Transverse colon (tissue), 4 donors: ENCODE results near the gene ABHD5. TPM values are rescaled to one million over a fixed set of nuclear protein-coding genes. Genes with fewer than 3 reads are reported as not detected.
A peak's percentile ranks its signal among the peaks of the same experiment; 100 is the strongest.

ENCODE experiments used
- DNase-seq: peaks from one replicate; pipeline ENCODE4 v3.0.0-alpha.2; 2019
- H3K27ac ChIP-seq, 4 donors: fragments of 200-600 bp; sonication (generic); 2 replicates each; pipeline ENCODE4 v1.5.1; 2016 to 2018; ENCODE audit warnings: inconsistent platforms in 4 of 4
- H3K27me3 ChIP-seq: fragments of 200-600 bp; sonication (generic); 2 replicates; pipeline ENCODE4 v1.5.1; 2017; ENCODE audit warnings: inconsistent platforms
- H3K36me3 ChIP-seq, 4 donors: fragments of 200-600 bp; sonication (generic); 2 replicates each; pipeline ENCODE4 v1.5.1; 2017 to 2019; ENCODE audit warnings: inconsistent platforms in 4 of 4
- H3K4me1 ChIP-seq, 4 donors: fragments of 200-600 bp; sonication (generic); 2 replicates each; pipeline ENCODE4 v1.5.1; 2017 to 2020; ENCODE audit warnings: inconsistent platforms in 4 of 4
- H3K4me3 ChIP-seq, 4 donors: fragments of 200-600 bp; sonication (generic); 1 replicate in 1 of 4; 2 replicates in 3 of 4; pipeline versions ENCODE4 v1.5.1 to v1.6.1; 2017 to 2019; ENCODE audit warnings: inconsistent platforms in 4 of 4
- H3K9me3 ChIP-seq, 2 donors: fragments of 200-600 bp; sonication (generic); 2 replicates each; pipeline ENCODE4 v1.5.1; 2017 to 2019; ENCODE audit warnings: inconsistent platforms in 2 of 2
- CTCF ChIP-seq, 5 experiments: fragments of 200-600 bp in 3 of 5; fragments of 450-650 bp in 2 of 5; sonication (generic) in 3 of 5; IDR thresholded peaks; 1 replicate in 2 of 5; 2 replicates in 3 of 5; pipeline ENCODE4 v1.5.1; 2016 to 2017; ENCODE audit warnings: antibody characterized with exemption in 5 of 5, inconsistent platforms in 3 of 5, mild to moderate bottlenecking in 2 of 5, moderate library complexity in 1 of 5
- EP300 ChIP-seq: sonication (generic); formaldehyde crosslinking; IDR thresholded peaks from one replicate; pipeline ENCODE4 v1.6.1; 2017; ENCODE audit warnings: antibody characterized with exemption, low read depth
- POLR2A ChIP-seq: fragments of 450-650 bp; IDR thresholded peaks from one replicate; pipeline ENCODE4 v1.6.1; 2016; ENCODE audit warnings: antibody characterized with exemption, mild to moderate bottlenecking, moderate library complexity
- POLR2AphosphoS5 ChIP-seq, 3 donors: sonication (generic); formaldehyde crosslinking; IDR thresholded peaks; one replicate each; pipeline ENCODE4 v1.6.1; 2016; ENCODE audit warnings: antibody characterized with exemption in 3 of 3
- WGBS, 2 donors: methylation state at CpG; one replicate each; pipeline ENCODE4 v1.1.5; 2018; ENCODE audit warnings: low coverage in 1 of 2; 5-methylcytosine and 5-hydroxymethylcytosine counted together
- in situ Hi-C, 4 donors: fragments of 200-750 bp; cut with MboI; loops; one replicate each; pipeline versions ENCODE4 v1.15.0 to v1.15.1; 2017; ENCODE audit warnings: low sequenced_read_pairs in 3 of 4, low pct_ligation_motif_present in 1 of 4, low pct_unique_long_range_greater_than_20kb in 1 of 4
- intact Hi-C: fragments of 100-400 bp; cut with DNase I; formaldehyde crosslinking; loops from one replicate; pipeline ENCODE4 v1.15.1; 2023; ENCODE audit warnings: low total_unique reads
- total RNA-seq, 4 donors: library from RNA; depleted of rRNA; stranded (reverse); fragments of >200 nt; gene quantifications; one replicate each; pipeline ENCODE4 v1.1.0, GENCODE V29; 2016

ABHD5 gene
- total RNA-seq, 4 donors from 2014 or later, result 36.2 to 304 (median 48.0) TPM

- H3K4me1 ChIP-seq, result peaks cover 0 to 40% (median 16%) of the 10 kb centered on the region in 4 donors
Measured at GRCh38 chr3:43733459-43734384, 43.0 kb downstream of the ABHD5 start.

GRCh38 chr3:43734685-43735084, 43.9 kb downstream of the ABHD5 start:
- H3K4me3 ChIP-seq, result no peak overlapping the region
- peaks cover 0 to 31% (median 10%) of the 10 kb centered on the region in 4 donors for H3K4me1 ChIP-seq
- no peaks in the 10 kb centered on the region for H3K27me3 ChIP-seq
- TF ChIP-seq POLR2A (no peak), EP300 (no peak), POLR2AphosphoS5 (IDR thresholded peaks at IDR 0.05) (no peak), CTCF (IDR thresholded peaks at IDR 0.05) (no peak)
- intact Hi-C loops, result no loop called here
- no peak for DNase-seq
- no peak overlapping the region for H3K27ac ChIP-seq
- WGBS, 2 donors, result 91 to 93% methylated on average over 2 of the region's 2 CpGs
- in situ Hi-C loops, result no loop called here
- no peaks in the 10 kb centered on the region for H3K36me3 ChIP-seq
- H3K9me3 ChIP-seq, result no peaks in the 10 kb centered on the region

More at GRCh38 chr3:43733459-43734384, 43.0 kb downstream of the ABHD5 start:
- Histone ChIP-seq H3K9me3 (no peaks in the 10 kb centered on the region), H3K4me3 (no peak overlapping the region), H3K27me3 (no peaks in the 10 kb centered on the region), H3K36me3 (no peaks in the 10 kb centered on the region), H3K27ac (no peak overlapping the region)
- in situ Hi-C loops, result no loop called here
- DNase-seq, result no peak
- intact Hi-C loops, result no loop called here
- TF ChIP-seq EP300 (no peak), CTCF (IDR thresholded peaks at IDR 0.05) (no peak), POLR2AphosphoS5 (IDR thresholded peaks at IDR 0.05) (no peak), POLR2A (no peak)
- WGBS, 2 donors, result 62 to 72% methylated on average over 3 to 6 of the region's 6 CpGs

- no peaks in the 10 kb centered on the region for H3K9me3 ChIP-seq
- peak; percentile 26 for DNase-seq
- peak overlapping the region in 2 of 4 donors; percentile 33 to 62 for H3K27ac ChIP-seq
- in situ Hi-C loops (no loop called here), intact Hi-C loops (no loop called here)
- no peaks in the 10 kb centered on the region for H3K36me3 ChIP-seq
- TF ChIP-seq EP300 (no peak), POLR2A (no peak), CTCF (IDR thresholded peaks at IDR 0.05) (no peak), POLR2AphosphoS5 (IDR thresholded peaks at IDR 0.05) (no peak)
- peaks cover 0 to 26% (median 8%) of the 10 kb centered on the region in 4 donors for H3K4me1 ChIP-seq
- no peaks in the 10 kb centered on the region for H3K27me3 ChIP-seq
- H3K4me3 ChIP-seq, result no peak overlapping the region
- WGBS, 2 donors, result 92% methylated on average over 4 of the region's 4 CpGs; no CpG with 5 or more reads in 1 of the 2 donors
Measured at GRCh38 chr3:43735618-43736017, 44.9 kb downstream of the ABHD5 start.

GRCh38 chr3:43736558-43737440, 46.1 kb downstream of the ABHD5 start:
- in situ Hi-C loops (no loop called here), intact Hi-C loops (no loop called here)
- TF ChIP-seq EP300 (peak; percentile 47), CTCF (IDR thresholded peaks at IDR 0.05) (no peak), POLR2A (peak; percentile 30), POLR2AphosphoS5 (IDR thresholded peaks at IDR 0.05) (peak in 2 of 3 donors; percentile 22 to 57)
- no peaks in the 10 kb centered on the region for H3K9me3 ChIP-seq
- H3K36me3 ChIP-seq, result no peaks in the 10 kb centered on the region
- peak; percentile 37 for DNase-seq
- 45 to 67% methylated on average over 5 to 8 of the region's 8 CpGs for WGBS, 2 donors
- H3K4me3 ChIP-seq, result no peak overlapping the region
- peaks cover 0 to 20% (median 7%) of the 10 kb centered on the region in 4 donors for H3K4me1 ChIP-seq
- no peaks in the 10 kb centered on the region for H3K27me3 ChIP-seq
- H3K27ac ChIP-seq, result peak overlapping the region; percentile 33 to 62 (median 59)
